ENCODE measurements around the gene IGF1R. TPM values are rescaled to one million over a fixed set of nuclear protein-coding genes. Genes with fewer than 3 reads are reported as not detected.

IGF1R gene
- polyA plus RNA-seq, 1 experiment: 21.6 TPM

DNA sequence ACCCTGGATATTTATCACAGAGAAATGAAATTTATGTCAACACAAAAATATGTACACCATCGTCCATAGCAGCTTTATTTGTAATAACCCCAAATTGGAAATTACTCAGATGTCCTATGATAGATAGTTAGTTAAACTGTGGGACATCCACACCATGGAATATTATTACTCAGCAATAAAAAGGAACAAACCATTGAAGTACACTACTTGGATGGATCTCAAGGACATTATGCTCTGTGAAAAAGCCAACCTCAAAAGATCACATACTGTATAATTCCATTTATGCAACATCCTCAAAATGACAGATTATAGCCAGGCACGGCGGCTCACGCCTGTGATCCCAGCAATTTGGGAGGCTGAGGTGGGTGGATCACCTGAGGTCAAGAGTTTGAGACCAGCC, 246.0 kb downstream of the IGF1R start:
- Histone ChIP-seq H3K4me3 (ENCODE audit: low read depth, low read length) (no peak overlapping the region), H3K9me3 (ENCODE audit: control insufficient read depth, insufficient read depth, low read length) (no peaks in the 10 kb centered on the region), H3K27ac (ENCODE audit: low read depth, low read length) (no peak overlapping the region), H3K27me3 (ENCODE audit: control insufficient read depth, insufficient read depth, low read length) (no peaks in the 10 kb centered on the region)
- POLR2A ChIA-PET: interaction anchor here (0.6 kb wide), 1 partner anchor 246 kb away, joined by 3 read pairs; no protein-coding TSS in a partner anchor
- CTCF ChIA-PET: interaction anchor here (0.7 to 2.1 kb wide), 6 partner anchors 11 to 329 kb away, joined by 3 to 7 read pairs (median 3); no protein-coding TSS in a partner anchor
- DNase-seq (ENCODE audit: low read depth, low spot score): no peak
- TF ChIP-seq, protein P1, sequence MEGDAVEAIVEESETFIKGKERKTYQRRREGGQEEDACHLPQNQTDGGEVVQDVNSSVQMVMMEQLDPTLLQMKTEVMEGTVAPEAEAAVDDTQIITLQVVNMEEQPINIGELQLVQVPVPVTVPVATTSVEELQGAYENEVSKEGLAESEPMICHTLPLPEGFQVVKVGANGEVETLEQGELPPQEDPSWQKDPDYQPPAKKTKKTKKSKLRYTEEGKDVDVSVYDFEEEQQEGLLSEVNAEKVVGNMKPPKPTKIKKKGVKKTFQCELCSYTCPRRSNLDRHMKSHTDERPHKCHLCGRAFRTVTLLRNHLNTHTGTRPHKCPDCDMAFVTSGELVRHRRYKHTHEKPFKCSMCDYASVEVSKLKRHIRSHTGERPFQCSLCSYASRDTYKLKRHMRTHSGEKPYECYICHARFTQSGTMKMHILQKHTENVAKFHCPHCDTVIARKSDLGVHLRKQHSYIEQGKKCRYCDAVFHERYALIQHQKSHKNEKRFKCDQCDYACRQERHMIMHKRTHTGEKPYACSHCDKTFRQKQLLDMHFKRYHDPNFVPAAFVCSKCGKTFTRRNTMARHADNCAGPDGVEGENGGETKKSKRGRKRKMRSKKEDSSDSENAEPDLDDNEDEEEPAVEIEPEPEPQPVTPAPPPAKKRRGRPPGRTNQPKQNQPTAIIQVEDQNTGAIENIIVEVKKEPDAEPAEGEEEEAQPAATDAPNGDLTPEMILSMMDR (IDR thresholded peaks at IDR 0.05; ENCODE audit: low read depth, low read length): no peak

DNA sequence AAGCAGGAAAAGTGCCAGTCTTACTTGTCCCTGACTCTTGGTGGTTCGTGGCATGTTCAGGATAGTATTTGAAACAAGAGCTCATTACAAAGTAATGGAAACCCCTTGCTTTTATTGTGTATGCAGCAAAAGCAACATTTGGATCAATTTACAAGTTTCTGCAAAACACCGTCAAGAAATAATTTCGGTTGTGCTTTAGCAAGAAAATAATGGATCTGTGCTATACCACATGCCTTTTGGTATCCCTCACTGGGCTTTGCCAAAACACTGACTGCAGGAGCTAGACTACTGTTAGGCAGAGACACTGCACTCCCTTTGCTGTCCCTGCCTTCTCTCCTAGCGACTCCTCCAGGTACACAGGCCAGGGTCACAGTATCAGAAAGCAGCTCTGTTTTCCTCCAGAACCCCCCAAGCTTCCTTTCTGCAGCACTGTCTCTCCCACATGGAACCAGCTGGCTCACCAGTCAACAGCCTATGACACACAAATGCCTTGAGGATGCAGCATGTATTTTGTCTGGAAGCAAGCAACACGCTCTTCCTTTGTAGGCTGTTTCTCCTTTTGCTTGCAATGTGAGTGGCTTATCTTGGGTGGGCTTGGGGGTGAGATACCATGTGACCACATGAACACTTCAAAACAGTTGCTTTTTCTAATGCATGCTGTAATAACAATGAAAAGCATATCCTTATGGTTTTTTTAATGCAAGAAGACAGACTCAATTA, 247.8 kb downstream of the IGF1R start:
- Histone ChIP-seq H3K27ac (ENCODE audit: low read depth, low read length) (peak overlapping the region; percentile 88), H3K27me3 (ENCODE audit: control insufficient read depth, insufficient read depth, low read length) (no peaks in the 10 kb centered on the region), H3K9me3 (ENCODE audit: control insufficient read depth, insufficient read depth, low read length) (no peaks in the 10 kb centered on the region), H3K4me3 (ENCODE audit: low read depth, low read length) (no peak overlapping the region)
- TF ChIP-seq, protein P1 (IDR thresholded peaks at IDR 0.05; ENCODE audit: low read depth, low read length): no peak
- ChIA-PET POLR2A (interaction anchor here (0.6 to 1.4 kb wide), 3 partner anchors 30 to 160 kb away, joined by 3 to 7 read pairs (median 5); no protein-coding TSS in a partner anchor), CTCF (interaction anchor here (0.8 to 2.1 kb wide), 5 partner anchors 9 to 180 kb away, joined by 3 to 16 read pairs (median 3); no protein-coding TSS in a partner anchor)
- peak; percentile 61 for DNase-seq (ENCODE audit: low read depth, low spot score)

GRCh38 chr15:98896802-98897732, 248.7 kb downstream of the IGF1R start:
- H3K27me3 ChIP-seq (ENCODE audit: control insufficient read depth, insufficient read depth, low read length): no peaks in the 10 kb centered on the region
- TF ChIP-seq, protein P1 (IDR thresholded peaks at IDR 0.05; ENCODE audit: low read depth, low read length): no peak
- H3K4me3 ChIP-seq (ENCODE audit: low read depth, low read length): no peak overlapping the region
- POLR2A ChIA-PET: interaction anchor here (0.6 to 1.1 kb wide), 3 partner anchors 24 to 225 kb away, joined by 3 read pairs; no protein-coding TSS in a partner anchor
- DNase-seq (ENCODE audit: low read depth, low spot score): peak; percentile 98
- H3K27ac ChIP-seq (ENCODE audit: low read depth, low read length): peak overlapping the region; percentile 88
- H3K9me3 ChIP-seq (ENCODE audit: control insufficient read depth, insufficient read depth, low read length): no peaks in the 10 kb centered on the region
- CTCF ChIA-PET: interaction anchor here (1.2 to 2.0 kb wide), 3 partner anchors 16 to 179 kb away, joined by 3 to 16 read pairs (median 3); no protein-coding TSS in a partner anchor

GRCh38 chr15:98898122-98898521, 249.8 kb downstream of the IGF1R start:
- H3K27me3 ChIP-seq (ENCODE audit: control insufficient read depth, insufficient read depth, low read length): no peaks in the 10 kb centered on the region
- ChIA-PET CTCF (interaction anchor here (0.6 to 1.2 kb wide), 2 partner anchors 18 to 207 kb away, joined by 3 read pairs; no protein-coding TSS in a partner anchor), POLR2A (interaction anchor here (0.5 to 1.1 kb wide), 2 partner anchors 170 to 226 kb away, joined by 3 to 4 read pairs; no protein-coding TSS in a partner anchor)
- no peak overlapping the region for H3K4me3 ChIP-seq (ENCODE audit: low read depth, low read length)
- no peaks in the 10 kb centered on the region for H3K9me3 ChIP-seq (ENCODE audit: control insufficient read depth, insufficient read depth, low read length)
- no peak for DNase-seq (ENCODE audit: low read depth, low spot score)
- H3K27ac ChIP-seq (ENCODE audit: low read depth, low read length): peak overlapping the region; percentile 86
- TF ChIP-seq, protein P1 (IDR thresholded peaks at IDR 0.05; ENCODE audit: low read depth, low read length): no peak

Measured in AG04450 (cell line).